B cell (primary cell): ENCODE measurements around the gene GPNMB.

Experiments
- CTCF ChIP-seq: fragments of 200-600 bp; IDR thresholded peaks from one replicate; pipeline ENCODE4 v1.8.0; 2022; ENCODE audit warnings: antibody characterized with exemption, mild to moderate bottlenecking
- EZH2 ChIP-seq: IDR thresholded peaks from 2 replicates; pipeline ENCODE4 v1.6.1; 2012; ENCODE audit warnings: borderline replicate concordance, low read depth, mild to moderate bottlenecking, moderate library complexity, low read length; ENCODE audit not compliant: insufficient read depth, poor library complexity, severe bottlenecking

GRCh38 chr7:23205577-23205908 lies 41.0 kb upstream of the GPNMB start:
- TF ChIP-seq CTCF (no peak), EZH2 (no peak)
